ENCODE data around the gene UNK. TPM values are rescaled to one million over a fixed set of nuclear protein-coding genes. Genes with fewer than 3 reads are reported as not detected.

Gene UNK
- total and polyA plus RNA-seq, 2 of the 13 experiments (the other 11 are each of a cell fraction or from before 2014, with no cell fraction given) = 31.6 to 33.0 TPM

GRCh38 chr17:75826561-75827307 lies 42.1 kb downstream of the UNK start (continued):
- peak; percentile 67; the same call in 1 of the 2 replicates for TF ChIP-seq ZNF326 (CRISPR knock-in tag; IDR thresholded peaks at IDR 0.05; ENCODE audit: borderline replicate concordance)
- no peak for TF ChIP-seq THAP8 (CRISPR knock-in tag; IDR thresholded peaks at IDR 0.05; ENCODE audit: borderline replicate concordance)
- no peak for TF ChIP-seq ZBTB37 (CRISPR knock-in tag; IDR thresholded peaks at IDR 0.05)
- TF ChIP-seq CEBPB (IDR thresholded peaks at IDR 0.05; ENCODE audit: borderline replicate concordance, low read depth, low read length) = no peak
- TF ChIP-seq TSC22D2 (CRISPR knock-in tag; IDR thresholded peaks at IDR 0.05; ENCODE audit: borderline replicate concordance) = no peak
- TF ChIP-seq ZEB1 (IDR thresholded peaks at IDR 0.05; ENCODE audit: insufficient replicate concordance, low read depth) = no peak
- peak; percentile 38; the same call in 1 of the 2 replicates for TF ChIP-seq MTA1 (CRISPR knock-in tag; IDR thresholded peaks at IDR 0.05; ENCODE audit: borderline replicate concordance)
- TF ChIP-seq GATA4 (IDR thresholded peaks at IDR 0.05; ENCODE audit: borderline replicate concordance, low read depth) = no peak
- no peak for TF ChIP-seq ZHX1 (CRISPR knock-in tag; IDR thresholded peaks at IDR 0.05; ENCODE audit: low read depth)
- TF ChIP-seq SUZ12 (IDR thresholded peaks at IDR 0.05; ENCODE audit: low read depth, low read length) = no peak
- TF ChIP-seq PAF1 (CRISPR knock-in tag; IDR thresholded peaks at IDR 0.05) = peak; percentile 44; the same call in 1 of the 2 replicates
- no peak for TF ChIP-seq ZFP41 (CRISPR knock-in tag; IDR thresholded peaks at IDR 0.05; ENCODE audit: borderline replicate concordance)
- no peak for TF ChIP-seq GPN1 (CRISPR knock-in tag; IDR thresholded peaks at IDR 0.05; ENCODE audit: borderline replicate concordance)

All from HepG2 (cell line).